Heart right ventricle (tissue), 16 donors: ENCODE data around the gene RHCG. TPM values are rescaled to one million over a fixed set of nuclear protein-coding genes. Genes with fewer than 3 reads are reported as not detected.

Experiments used
- ATAC-seq, 8 donors: fragments of 200-7000 bp; cut with Tn5 transposase; one replicate each; pipeline ENCODE4 v1.9.1; 2020; ENCODE audit warnings: mild to moderate bottlenecking in 8 of 8, moderate library complexity in 8 of 8, moderate number of reproducible peaks in 1 of 8
- DNase-seq, 2 donors: peaks; one replicate each; pipeline ENCODE4 v3.0.0-alpha.2; 2020
- H3K27ac ChIP-seq, 10 donors: fragments of 200-600 bp; sonication (generic) in 2 of 10; one replicate each; pipeline versions ENCODE4 v1.5.0 to v1.8.0; 2020 to 2022; ENCODE audit warnings: mild to moderate bottlenecking in 3 of 10
- H3K27me3 ChIP-seq, 7 donors: fragments of 200-600 bp; one replicate each; pipeline ENCODE4 v1.8.0; 2021 to 2022; ENCODE audit warnings: mild to moderate bottlenecking in 2 of 7
- H3K36me3 ChIP-seq, 9 donors: fragments of 200-600 bp; sonication (generic) in 1 of 9; one replicate each; pipeline versions ENCODE4 v1.5.0 to v1.8.0; 2020 to 2022; ENCODE audit warnings: mild to moderate bottlenecking in 2 of 9
- H3K4me1 ChIP-seq, 9 donors: fragments of 200-600 bp; sonication (generic) in 1 of 9; one replicate each; pipeline versions ENCODE4 v1.5.0 to v1.8.0; 2020 to 2022; ENCODE audit warnings: mild to moderate bottlenecking in 4 of 9
- H3K4me3 ChIP-seq, 10 donors: fragments of 200-600 bp; sonication (generic) in 2 of 10; one replicate each; pipeline versions ENCODE4 v1.5.0 to v1.8.0; 2020 to 2022; ENCODE audit warnings: mild to moderate bottlenecking in 7 of 10, moderate library complexity in 2 of 10
- H3K9me3 ChIP-seq, 11 donors: fragments of 200-600 bp in 10 of 11; sonication (generic) in 2 of 11; one replicate each; pipeline versions ENCODE4 v1.5.0 to v1.8.0; 2013 to 2022; ENCODE audit warnings: mild to moderate bottlenecking in 2 of 11, control low read depth in 1 of 11, moderate library complexity in 1 of 11
- WGBS, 2 donors: extraction: QIAGEN DNeasy Blood & Tissue Kit; methylation state at CpG; one replicate each; pipeline ENCODE4 v1.1.7; 2013; ENCODE audit warnings: inconsistent platforms in 1 of 2; 5-methylcytosine and 5-hydroxymethylcytosine counted together
- intact Hi-C, 10 donors: fragments of 100-400 bp; cut with DNase I; formaldehyde crosslinking; loops; one replicate each; pipeline versions ENCODE4 v1.11.1 to v1.14.2; 2022
- long read RNA-seq, 3 donors: library from polyadenylated mRNA; unstranded; transcript quantifications; one replicate each; pipeline ENCODE4 v2.0.0, GENCODE V29; 2020 to 2021
- polyA plus RNA-seq, 2 donors: library from polyadenylated mRNA; stranded (reverse); fragments of 200-250 nt; gene quantifications; one replicate each; pipeline ENCODE4 v1.2.3, GENCODE V29; 2013
- total RNA-seq, 10 donors: library from RNA; stranded (reverse); fragmentation: NEBNext Ultra II Directional in 3 of 10; extraction: Animal tissue kit (Norgen Biotek cat#: 25700) in 3 of 10; gene quantifications; one replicate each; pipeline versions ENCODE4 v1.2.1 to v1.2.4, GENCODE V29; 2021 to 2023
- TF ChIP-seq, protein P1 (sequence below), 9 donors: fragments of 200-600 bp; sonication (generic) in 2 of 9; IDR thresholded peaks; one replicate each; pipeline versions ENCODE4 v1.5.0 to v1.8.0; 2021 to 2022; ENCODE audit warnings: antibody characterized with exemption in 9 of 9, mild to moderate bottlenecking in 5 of 9, moderate library complexity in 1 of 9
- donor health status: Arrhythmogenic right ventricular cardiomyopathy.
- donor health status: ischemic (EF 13 %, LVEDD 7.1; RV severe dilation, severe dysfunction).
- donor health status: healthy with polysubstance abuse.
- donor health status: DM: no; HTN: yes; CAD: no.
- donor health status: DM: no; HTN: no; CAD: no.
- donor health status: ischemic (EF 25% LVEDD 6.9; RV normal size, moderate dysfunction).
- donor health status: ischemic (EF 25% LVEDD 5.7; RV mildly dilated, moderate dysfunction).
- donor health status: healthy.
- donor health status: DM: yes; HTN: yes; CAD: no.
- donor health status: Ischemic cardiomyopathy.
- donor health status: ischemic (EF 35%, LVEDD 5.7; RV mildly dilated, moderate dysfunction).
- donor health status: nonischemic (EF 11% LVEDD 7.7; RV severe dilation, severe dysfunction).
- donor health status: DM: yes; HTN: yes; CAD: no.
- donor health status: PGD.
- donor health status: ischemic (EF 29% LVEDD 5.4; RV normal size, mild dysfunction).
- donor health status: nonischemic (EF 23%, LVEDD 6.1; RV moderate dilation, normal function).

The RHCG gene
- total RNA-seq, result 1 to 10 TPM in 1 of 10 donors, under 1 TPM in 4, not detected in 5; 0.32 to 1.4 (median 0.77) TPM
- polyA plus RNA-seq, result 1 to 10 TPM in 1 of 2 donors, not detected in 1; 1.9 TPM
- long read RNA-seq, donor 1, result 0 reads
- long read RNA-seq, donor 2, result 0 reads
- long read RNA-seq, donor 3, partial matches to known transcripts, result 0 of 3 reads
- long read RNA-seq, donor 3, other reads (novel, unspliced or antisense), result 0 of 3 reads

DNA sequence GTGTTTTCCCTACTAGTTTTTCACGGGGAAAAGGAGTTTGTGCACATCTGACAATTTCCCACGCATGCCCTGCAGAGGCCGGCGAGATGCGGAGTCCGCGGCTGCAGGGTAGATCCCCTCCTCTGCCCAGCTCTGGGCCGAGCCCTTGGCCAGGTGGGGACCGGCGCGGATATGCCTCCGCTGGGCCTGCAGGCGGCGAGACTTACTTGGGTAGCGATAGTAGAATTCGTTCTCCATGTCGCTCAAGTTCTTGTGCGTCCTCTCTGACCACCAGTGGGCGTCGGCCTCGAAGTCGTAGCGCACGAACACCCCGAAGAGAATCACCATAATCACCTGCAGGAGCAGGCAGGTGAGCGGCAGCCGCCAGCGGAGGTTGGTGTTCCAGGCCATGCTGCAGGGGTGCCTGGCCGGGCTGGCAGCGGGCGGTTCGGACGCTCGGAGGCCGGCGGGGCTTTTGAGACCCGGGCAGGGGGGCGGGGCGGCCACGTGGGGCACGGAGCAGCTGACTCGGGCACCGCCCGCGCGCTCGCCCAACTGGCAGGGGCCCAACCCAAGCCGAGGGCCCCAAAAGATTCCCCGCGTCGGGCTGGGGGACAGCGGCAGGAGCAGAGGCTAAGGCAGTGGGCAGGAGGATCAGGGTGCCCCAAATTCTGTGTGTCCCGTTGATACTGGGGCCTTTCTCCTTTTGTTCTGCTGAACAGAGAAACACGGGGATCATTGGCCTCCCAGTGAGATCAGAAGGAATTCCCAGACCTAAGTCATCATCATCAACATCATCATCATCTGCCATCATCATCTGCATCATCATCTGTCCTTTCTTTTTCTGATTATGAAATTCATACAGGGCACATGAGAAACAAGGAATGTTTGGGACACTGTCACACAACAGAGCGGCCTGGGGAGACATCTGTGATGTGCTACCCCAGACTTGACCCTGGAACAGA lies at the start of gene RHCG:
TSS of gene RHCG (minus strand) at position 429 of the 944 bp plus-strand sequence. CDS start at position 390, 39 bp downstream.
- peak within 1 kb of the TSS in 8 of 10 donors; percentile 13 to 49 (median 36) for H3K4me3 ChIP-seq
- H3K4me1 ChIP-seq, result peaks cover 0 to 9% (median 3%) of the 10 kb centered on the region in 9 donors
- ATAC-seq (peak in 1 of 8 donors; percentile 46), DNase-seq (no peak)
- 3 to 4% methylated on average over 55 of the region's 55 CpGs for WGBS, 2 donors
- H3K9me3 ChIP-seq, result no peaks in the 10 kb centered on the region
- no peaks in the 10 kb centered on the region for H3K36me3 ChIP-seq
- TF ChIP-seq, protein P1, sequence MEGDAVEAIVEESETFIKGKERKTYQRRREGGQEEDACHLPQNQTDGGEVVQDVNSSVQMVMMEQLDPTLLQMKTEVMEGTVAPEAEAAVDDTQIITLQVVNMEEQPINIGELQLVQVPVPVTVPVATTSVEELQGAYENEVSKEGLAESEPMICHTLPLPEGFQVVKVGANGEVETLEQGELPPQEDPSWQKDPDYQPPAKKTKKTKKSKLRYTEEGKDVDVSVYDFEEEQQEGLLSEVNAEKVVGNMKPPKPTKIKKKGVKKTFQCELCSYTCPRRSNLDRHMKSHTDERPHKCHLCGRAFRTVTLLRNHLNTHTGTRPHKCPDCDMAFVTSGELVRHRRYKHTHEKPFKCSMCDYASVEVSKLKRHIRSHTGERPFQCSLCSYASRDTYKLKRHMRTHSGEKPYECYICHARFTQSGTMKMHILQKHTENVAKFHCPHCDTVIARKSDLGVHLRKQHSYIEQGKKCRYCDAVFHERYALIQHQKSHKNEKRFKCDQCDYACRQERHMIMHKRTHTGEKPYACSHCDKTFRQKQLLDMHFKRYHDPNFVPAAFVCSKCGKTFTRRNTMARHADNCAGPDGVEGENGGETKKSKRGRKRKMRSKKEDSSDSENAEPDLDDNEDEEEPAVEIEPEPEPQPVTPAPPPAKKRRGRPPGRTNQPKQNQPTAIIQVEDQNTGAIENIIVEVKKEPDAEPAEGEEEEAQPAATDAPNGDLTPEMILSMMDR (IDR thresholded peaks at IDR 0.05), result peak in 4 of 9 donors; percentile 14 to 43 (median 32)
- intact Hi-C loops, result no loop called here
- H3K27me3 ChIP-seq, result peaks cover 0 to 79% (median 60%) of the 10 kb centered on the region in 7 donors
- H3K27ac ChIP-seq, result no peak within 1 kb of the TSS

DNA sequence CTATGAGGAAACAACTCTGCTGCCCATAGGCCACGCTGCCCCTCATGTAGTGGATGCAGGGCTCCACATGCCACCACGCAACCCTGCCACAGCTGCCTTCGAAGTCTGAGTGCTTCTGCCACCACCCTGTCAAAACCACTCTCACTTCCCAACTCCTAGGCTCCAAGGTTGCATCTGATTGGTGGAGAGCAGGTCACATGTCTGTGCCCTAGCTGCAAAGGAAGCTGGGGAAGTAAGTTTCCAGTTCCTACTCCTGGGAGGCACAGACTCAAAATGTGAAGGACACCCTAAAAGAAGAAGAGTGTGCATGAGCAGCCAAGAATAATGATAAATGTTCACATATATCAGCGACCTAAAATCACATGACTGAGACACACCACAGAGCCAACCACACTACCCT lies 47.0 kb upstream of the RHCG start:
- Histone ChIP-seq H3K27me3 (peaks cover 0 to 27% (median 7%) of the 10 kb centered on the region in 7 donors), H3K9me3 (peaks cover 0 to 1% (median 0%) of the 10 kb centered on the region in 11 donors), H3K27ac (no peak overlapping the region), H3K4me3 (no peak overlapping the region), H3K4me1 (no peaks in the 10 kb centered on the region), H3K36me3 (no peaks in the 10 kb centered on the region)
- no peak for DNase-seq
- intact Hi-C loops, result no loop called here
- TF ChIP-seq, protein P1 (IDR thresholded peaks at IDR 0.05), result no peak
- no peak for ATAC-seq
- WGBS, 2 donors, result 78 to 79% methylated on average over 4 of the region's 4 CpGs

DNA sequence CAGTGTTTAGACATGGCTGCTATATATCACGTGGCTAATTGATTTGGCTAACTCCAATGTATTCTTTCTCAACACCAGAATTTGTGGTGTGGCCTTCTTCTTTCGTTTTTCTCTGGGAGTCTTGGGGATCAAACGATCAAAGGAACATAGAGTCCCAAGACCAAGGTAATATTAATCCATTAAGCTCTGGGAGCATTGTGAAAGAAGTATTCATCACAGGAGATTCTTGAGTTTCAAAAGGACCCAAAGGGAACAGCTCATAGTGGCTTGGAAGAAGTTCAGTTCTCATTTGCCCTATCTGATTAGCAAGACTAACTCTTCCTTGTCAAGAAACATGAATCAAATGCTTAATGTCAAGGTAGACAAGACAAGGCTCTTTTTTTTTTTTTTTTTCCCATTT lies 46.0 kb upstream of the RHCG start:
- DNase-seq (no peak), ATAC-seq (no peak)
- Histone ChIP-seq H3K9me3 (peaks cover 0 to 11% (median 9%) of the 10 kb centered on the region in 11 donors), H3K4me1 (no peaks in the 10 kb centered on the region), H3K27ac (no peak overlapping the region), H3K4me3 (no peak overlapping the region), H3K27me3 (peaks cover 0 to 25% (median 7%) of the 10 kb centered on the region in 7 donors), H3K36me3 (no peaks in the 10 kb centered on the region)
- intact Hi-C loops, result no loop called here
- TF ChIP-seq, protein P1 (IDR thresholded peaks at IDR 0.05), result no peak
- WGBS, 2 donors, result 78 to 82% methylated on average over 3 of the region's 3 CpGs

DNA sequence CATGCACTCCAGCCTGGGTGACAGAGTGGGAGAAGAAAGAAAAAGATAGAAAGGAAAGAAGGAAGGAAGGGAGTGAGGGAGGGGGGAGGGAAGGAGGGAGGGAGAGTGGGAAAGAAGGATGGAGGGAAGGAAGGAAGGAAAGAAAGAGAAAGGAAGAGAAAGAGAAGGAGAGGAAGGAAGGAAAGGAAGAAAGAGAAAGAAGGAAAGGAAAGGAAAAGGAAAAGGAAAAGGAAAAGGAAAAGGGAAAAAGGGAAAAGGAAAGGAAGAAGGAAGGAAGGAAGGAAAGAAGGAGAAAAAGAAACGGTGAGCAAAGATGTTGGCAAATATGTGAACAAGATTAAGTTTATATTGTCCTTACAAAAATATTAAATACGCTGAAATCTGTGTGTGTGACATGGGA lies 42.6 kb upstream of the RHCG start:
- 64 to 69% methylated on average over 2 of the region's 2 CpGs for WGBS, 2 donors
- Histone ChIP-seq H3K36me3 (no peaks in the 10 kb centered on the region), H3K4me3 (no peak overlapping the region), H3K27me3 (peaks cover 0 to 25% (median 5%) of the 10 kb centered on the region in 7 donors), H3K9me3 (peaks cover 0 to 13% (median 9%) of the 10 kb centered on the region in 11 donors), H3K27ac (no peak overlapping the region), H3K4me1 (no peaks in the 10 kb centered on the region)
- intact Hi-C loops, result loop anchor here in 1 of 10 donors (10.0 kb wide), 1 partner anchor 64 kb away; no protein-coding TSS in a partner anchor
- TF ChIP-seq, protein P1 (IDR thresholded peaks at IDR 0.05), result no peak
- no peak for ATAC-seq
- DNase-seq, result no peak
